GM12864 (cell line): ENCODE results near the gene S100A12.

Source experiments
- DNase-seq: peaks from one replicate; pipeline ENCODE4 v3.0.0-alpha.2; 2011; ENCODE audit warnings: low read depth
- H3K4me3 ChIP-seq: 2 replicates; pipeline ENCODE4 v1.5.1; 2011; ENCODE audit warnings: mild to moderate bottlenecking, low read depth, low read length, control low read depth
- CTCF ChIP-seq: IDR thresholded peaks from 2 replicates; pipeline ENCODE4 v1.5.1; 2011; ENCODE audit warnings: low read depth, mild to moderate bottlenecking, moderate library complexity, low read length, control low read depth, inconsistent platforms; ENCODE audit errors: missing control alignments

S100A12 gene

GRCh38 chr1:153339802-153340201, 35.6 kb downstream of the S100A12 start:
- TF ChIP-seq CTCF, result no peak
- no peak overlapping the region for H3K4me3 ChIP-seq
- no peak for DNase-seq

- no peak for DNase-seq
- TF ChIP-seq CTCF, result no peak
- no peak overlapping the region for H3K4me3 ChIP-seq
Observed at GRCh38 chr1:153337980-153338853, 37.2 kb downstream of the S100A12 start.

GRCh38 chr1:153336650-153337049, 38.8 kb downstream of the S100A12 start:
- no peak for DNase-seq
- TF ChIP-seq CTCF, result no peak
- no peak overlapping the region for H3K4me3 ChIP-seq

- no peak overlapping the region for H3K4me3 ChIP-seq
- DNase-seq, result no peak
- no peak for TF ChIP-seq CTCF
Observed at GRCh38 chr1:153333902-153334301, 41.5 kb downstream of the S100A12 start.

GRCh38 chr1:153324912-153325311, 50.5 kb downstream of the S100A12 start:
- TF ChIP-seq CTCF, result no peak
- H3K4me3 ChIP-seq, result no peak overlapping the region
- no peak for DNase-seq
